Measurements from ENCODE around the gene MC1R. TPM values are rescaled to one million over a fixed set of nuclear protein-coding genes. Genes with fewer than 3 reads are reported as not detected.
A peak's percentile ranks its signal among the peaks of the same experiment; 100 is the strongest.
"Not testable (repeated sequence)": the region's sequence is repeated elsewhere in the genome, so short reads cannot be mapped to it uniquely, and the experiment has no call there.

Gene MC1R
- total RNA-seq, 1 donor from 2014 or later: 1.2 TPM

- intact Hi-C loops (cut with micrococcal nuclease): no loop called here
Measured at GRCh38 chr16:89873972-89874689, 44.5 kb upstream of the MC1R start.

GRCh38 chr16:89879123-89879522 is 39.5 kb upstream of the MC1R start:
- H3K4me3 ChIP-seq; DNase-seq; intact Hi-C loops (cut with micrococcal nuclease); H3K9me3 ChIP-seq (replicated peaks); H3K27me3 ChIP-seq (ENCODE audit: low read depth); H3K27ac ChIP-seq (replicated peaks): not testable (repeated sequence)
- Histone ChIP-seq H3K36me3 (peaks cover 53% of the 10 kb centered on the region), H3K4me1 (peaks cover 11% of the 10 kb centered on the region)

More at GRCh38 chr16:89873972-89874689, 44.5 kb upstream of the MC1R start:
- peak; percentile 95 for DNase-seq
- Histone ChIP-seq H3K4me3 (peak overlapping the region; percentile 88), H3K27me3 (ENCODE audit: low read depth) (no peaks in the 10 kb centered on the region), H3K27ac (replicated peaks) (peak overlapping the region; percentile 100), H3K36me3 (peaks cover 17% of the 10 kb centered on the region), H3K4me1 (peaks cover 25% of the 10 kb centered on the region), H3K9me3 (replicated peaks) (no peaks in the 10 kb centered on the region)
- no peak for TF ChIP-seq CTCF (IDR thresholded peaks at IDR 0.05; ENCODE audit: borderline replicate concordance)

GRCh38 chr16:89880477-89881367 is 37.9 kb upstream of the MC1R start:
- H3K27me3 ChIP-seq (ENCODE audit: low read depth): no peaks in the 10 kb centered on the region
- no peak for TF ChIP-seq CTCF (IDR thresholded peaks at IDR 0.05; ENCODE audit: borderline replicate concordance)
- no peak for DNase-seq
- intact Hi-C loops (cut with micrococcal nuclease): no loop called here
- H3K27ac ChIP-seq (replicated peaks): no peak overlapping the region
- no peaks in the 10 kb centered on the region for H3K4me1 ChIP-seq
- peaks cover 57% of the 10 kb centered on the region for H3K36me3 ChIP-seq
- no peak overlapping the region for H3K4me3 ChIP-seq
- H3K9me3 ChIP-seq (replicated peaks): no peaks in the 10 kb centered on the region

- DNase-seq: no peak
- intact Hi-C loops (cut with micrococcal nuclease): no loop called here
- no peak overlapping the region for H3K4me3 ChIP-seq
- no peaks in the 10 kb centered on the region for H3K9me3 ChIP-seq (replicated peaks)
- H3K36me3 ChIP-seq: peaks cover 63% of the 10 kb centered on the region
- H3K27me3 ChIP-seq (ENCODE audit: low read depth): no peaks in the 10 kb centered on the region
- no peak overlapping the region for H3K27ac ChIP-seq (replicated peaks)
- no peaks in the 10 kb centered on the region for H3K4me1 ChIP-seq
- no peak for TF ChIP-seq CTCF (IDR thresholded peaks at IDR 0.05; ENCODE audit: borderline replicate concordance)
Measured at GRCh38 chr16:89881368-89881730, 37.3 kb upstream of the MC1R start.

- Histone ChIP-seq H3K4me1 (no peaks in the 10 kb centered on the region), H3K9me3 (replicated peaks) (no peaks in the 10 kb centered on the region), H3K4me3 (no peak overlapping the region), H3K27me3 (ENCODE audit: low read depth) (no peaks in the 10 kb centered on the region), H3K36me3 (peaks cover 81% of the 10 kb centered on the region), H3K27ac (replicated peaks) (no peak overlapping the region)
- intact Hi-C loops (cut with micrococcal nuclease): no loop called here
- TF ChIP-seq CTCF (IDR thresholded peaks at IDR 0.05; ENCODE audit: borderline replicate concordance): no peak
- DNase-seq: no peak
Measured at GRCh38 chr16:89883346-89884040, 35.2 kb upstream of the MC1R start.
